ENCODE results near the gene HIPK3. TPM values are rescaled to one million over a fixed set of nuclear protein-coding genes. Genes with fewer than 3 reads are reported as not detected.
A peak's percentile ranks its signal among the peaks of the same experiment; 100 is the strongest.

HIPK3 gene
- total and polyA plus RNA-seq, 10 of the 15 experiments (the other 5 are each of a cell fraction or from before 2014, with no cell fraction given) = 3.4 to 26.5 (median 13.6) TPM

GRCh38 chr11:33273656-33274055, 16.5 kb downstream of the HIPK3 start (continued):
- TF ChIP-seq CBX3 (IDR thresholded peaks at IDR 0.05; ENCODE audit: borderline replicate concordance, low read depth) (no peak), STAT1 (conservative IDR thresholded peaks at IDR 0.05) (no peak)

DNA sequence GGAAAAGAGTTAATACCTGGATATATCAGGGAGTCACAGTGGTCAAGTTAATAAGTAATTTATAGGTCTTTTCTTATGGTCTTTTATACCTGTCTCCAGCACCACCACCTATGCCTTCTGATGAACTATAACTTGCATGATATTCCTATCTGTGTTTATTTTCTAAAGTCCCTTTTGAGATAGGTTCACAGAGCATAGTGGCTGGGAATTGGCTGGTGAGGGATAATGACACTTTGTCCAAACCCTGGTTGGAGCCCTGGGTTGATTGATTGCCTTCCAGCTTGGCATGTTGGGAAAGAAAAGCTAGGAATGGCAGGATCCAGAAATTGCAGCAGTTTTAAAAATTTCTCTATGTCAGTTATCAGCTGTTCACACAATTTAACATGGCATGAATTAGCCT, 23.2 kb downstream of the HIPK3 start:
- TSS peak; percentile 33 for BruUV-seq (replicated peaks)
- TF ChIP-seq SIN3A (IDR thresholded peaks at IDR 0.05; ENCODE audit: low read depth, low read length) (no peak), CEBPZ (IDR thresholded peaks at IDR 0.05; ENCODE audit: low read depth, low read length) (no peak), ZNF622 (IDR thresholded peaks at IDR 0.05) (no peak), RELA (IDR thresholded peaks at IDR 0.05; ENCODE audit: borderline replicate concordance, partially characterized antibody) (no peak), NFYB (IDR thresholded peaks at IDR 0.05; ENCODE audit: insufficient read depth, low read depth, low read length) (no peak), HDAC2 (IDR thresholded peaks at IDR 0.05) (no peak), MEF2B (IDR thresholded peaks at IDR 0.05; ENCODE audit: partially characterized antibody, poor library complexity, severe bottlenecking) (no peak), POU2F2 (IDR thresholded peaks at IDR 0.05; ENCODE audit: borderline replicate concordance, low read depth, low read length) (no peak)
- TF ChIP-seq, protein P1, sequence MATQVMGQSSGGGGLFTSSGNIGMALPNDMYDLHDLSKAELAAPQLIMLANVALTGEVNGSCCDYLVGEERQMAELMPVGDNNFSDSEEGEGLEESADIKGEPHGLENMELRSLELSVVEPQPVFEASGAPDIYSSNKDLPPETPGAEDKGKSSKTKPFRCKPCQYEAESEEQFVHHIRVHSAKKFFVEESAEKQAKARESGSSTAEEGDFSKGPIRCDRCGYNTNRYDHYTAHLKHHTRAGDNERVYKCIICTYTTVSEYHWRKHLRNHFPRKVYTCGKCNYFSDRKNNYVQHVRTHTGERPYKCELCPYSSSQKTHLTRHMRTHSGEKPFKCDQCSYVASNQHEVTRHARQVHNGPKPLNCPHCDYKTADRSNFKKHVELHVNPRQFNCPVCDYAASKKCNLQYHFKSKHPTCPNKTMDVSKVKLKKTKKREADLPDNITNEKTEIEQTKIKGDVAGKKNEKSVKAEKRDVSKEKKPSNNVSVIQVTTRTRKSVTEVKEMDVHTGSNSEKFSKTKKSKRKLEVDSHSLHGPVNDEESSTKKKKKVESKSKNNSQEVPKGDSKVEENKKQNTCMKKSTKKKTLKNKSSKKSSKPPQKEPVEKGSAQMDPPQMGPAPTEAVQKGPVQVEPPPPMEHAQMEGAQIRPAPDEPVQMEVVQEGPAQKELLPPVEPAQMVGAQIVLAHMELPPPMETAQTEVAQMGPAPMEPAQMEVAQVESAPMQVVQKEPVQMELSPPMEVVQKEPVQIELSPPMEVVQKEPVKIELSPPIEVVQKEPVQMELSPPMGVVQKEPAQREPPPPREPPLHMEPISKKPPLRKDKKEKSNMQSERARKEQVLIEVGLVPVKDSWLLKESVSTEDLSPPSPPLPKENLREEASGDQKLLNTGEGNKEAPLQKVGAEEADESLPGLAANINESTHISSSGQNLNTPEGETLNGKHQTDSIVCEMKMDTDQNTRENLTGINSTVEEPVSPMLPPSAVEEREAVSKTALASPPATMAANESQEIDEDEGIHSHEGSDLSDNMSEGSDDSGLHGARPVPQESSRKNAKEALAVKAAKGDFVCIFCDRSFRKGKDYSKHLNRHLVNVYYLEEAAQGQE (IDR thresholded peaks at IDR 0.05; ENCODE audit: low read depth, low read length) = no peak
- H3K4me3 ChIP-seq = no peak overlapping the region
- no peak overlapping the region for H3K4me2 ChIP-seq (ENCODE audit: control insufficient read depth, insufficient read depth)
- H3K9me3 ChIP-seq (replicated peaks; ENCODE audit: control insufficient read depth, insufficient read depth, low read length) = peaks cover 3% of the 10 kb centered on the region; the same call in 2 of the 3 replicates
- no peaks in the 10 kb centered on the region for H3K4me1 ChIP-seq (ENCODE audit: control insufficient read depth, insufficient read depth, low read length)
- ChIA-PET CTCF (interaction anchor here (0.6 to 0.7 kb wide), 2 partner anchors 27 to 46 kb away, joined by 4 read pairs; no protein-coding TSS in a partner anchor), SMC1A (ENCODE audit: uncharacterized antibody, unreplicated experiment) (interaction anchor here (0.8 to 1.2 kb wide), 4 partner anchors 9 to 462 kb away, joined by 3 to 5 read pairs (median 4); no protein-coding TSS in a partner anchor), POLR2A (interaction anchor here (0.6 to 1.3 kb wide), 2 partner anchors 9 to 883 kb away, joined by 3 to 4 read pairs; no protein-coding TSS in a partner anchor), RAD21 (ENCODE audit: unreplicated experiment) (no interaction called here)
- ATAC-seq (no peak), DNase-seq (ENCODE audit: low read depth, low spot score) (no peak), FAIRE-seq (no peak)
- H3K79me2 ChIP-seq (ENCODE audit: control insufficient read depth, insufficient read depth, low read length) = peaks cover 38% of the 10 kb centered on the region
- no peak overlapping the region for H3K27ac ChIP-seq (ENCODE audit: control insufficient read depth, insufficient read depth)
- no peaks in the 10 kb centered on the region for H3K36me3 ChIP-seq (ENCODE audit: control insufficient read depth in 2 of 2, insufficient read depth in 2 of 2, low read length in 1 of 2)
- intact Hi-C loops (cut with micrococcal nuclease; ENCODE audit: unreplicated experiment) = no loop called here
- no peak overlapping the region for H3K9ac ChIP-seq (ENCODE audit: control insufficient read depth, insufficient read depth, low read length)
- H3K27me3 ChIP-seq (replicated peaks in 1 of 2; ENCODE audit: control insufficient read depth in 2 of 2, insufficient read depth in 2 of 2, low read length in 1 of 2) = no peaks in the 10 kb centered on the region
- no peaks in the 10 kb centered on the region for H4K20me1 ChIP-seq (ENCODE audit: control insufficient read depth, insufficient read depth)
- in situ Hi-C loops (cut with MboI) = no loop called here
- H2AFZ ChIP-seq (ENCODE audit: control insufficient read depth, low read depth, low read length) = no peak overlapping the region
